Measurements from ENCODE around the gene SSTR3.

GRCh38 chr22:37256075-37256726, 43.9 kb upstream of the SSTR3 start:
- TF ChIP-seq ZNF274 (IDR thresholded peaks at IDR 0.05; ENCODE audit: insufficient read depth, insufficient read length) (no peak), POLR2AphosphoS5 (IDR thresholded peaks at IDR 0.05; ENCODE audit: low read length) (no peak), CTCF (IDR thresholded peaks at IDR 0.05 in 2 of 3, conservative IDR thresholded peaks at IDR 0.05 in 1 of 3; ENCODE audit: control insufficient read depth in 2 of 3, extremely low read depth in 1 of 3, insufficient read depth in 1 of 3, low read depth in 3 of 3, low read length in 3 of 3) (no peak), MAX (IDR thresholded peaks at IDR 0.05; ENCODE audit: low read depth, low read length) (no peak), CHD1 (IDR thresholded peaks at IDR 0.05; ENCODE audit: low read depth, low read length) (no peak), CUX1 (IDR thresholded peaks at IDR 0.05; ENCODE audit: insufficient replicate concordance, low read depth, low read length) (no peak), CREB1 (IDR thresholded peaks at IDR 0.05; ENCODE audit: low read depth) (no peak), CBX3 (IDR thresholded peaks at IDR 0.05; ENCODE audit: borderline replicate concordance, low read depth) (no peak), SMARCA5 (IDR thresholded peaks at IDR 0.05) (no peak)

Data from GM12878 (cell line).